WI38 (cell line): ENCODE measurements around the gene MARCHF2.
"Not testable (repeated sequence)": the region's sequence is repeated elsewhere in the genome, so short reads cannot be mapped to it uniquely, and the experiment has no call there.

Experiments used
- H3K4me3 ChIP-seq: 2 replicates; pipeline ENCODE4 v1.5.1; 2011; ENCODE audit warnings: low read depth, mild to moderate bottlenecking, control low read depth, low read length
- TF ChIP-seq, protein P1 (sequence below): IDR thresholded peaks from 2 replicates; pipeline ENCODE4 v1.5.1; 2012; ENCODE audit warnings: low read depth, mild to moderate bottlenecking, control low read depth, low read length

Gene MARCHF2

DNA sequence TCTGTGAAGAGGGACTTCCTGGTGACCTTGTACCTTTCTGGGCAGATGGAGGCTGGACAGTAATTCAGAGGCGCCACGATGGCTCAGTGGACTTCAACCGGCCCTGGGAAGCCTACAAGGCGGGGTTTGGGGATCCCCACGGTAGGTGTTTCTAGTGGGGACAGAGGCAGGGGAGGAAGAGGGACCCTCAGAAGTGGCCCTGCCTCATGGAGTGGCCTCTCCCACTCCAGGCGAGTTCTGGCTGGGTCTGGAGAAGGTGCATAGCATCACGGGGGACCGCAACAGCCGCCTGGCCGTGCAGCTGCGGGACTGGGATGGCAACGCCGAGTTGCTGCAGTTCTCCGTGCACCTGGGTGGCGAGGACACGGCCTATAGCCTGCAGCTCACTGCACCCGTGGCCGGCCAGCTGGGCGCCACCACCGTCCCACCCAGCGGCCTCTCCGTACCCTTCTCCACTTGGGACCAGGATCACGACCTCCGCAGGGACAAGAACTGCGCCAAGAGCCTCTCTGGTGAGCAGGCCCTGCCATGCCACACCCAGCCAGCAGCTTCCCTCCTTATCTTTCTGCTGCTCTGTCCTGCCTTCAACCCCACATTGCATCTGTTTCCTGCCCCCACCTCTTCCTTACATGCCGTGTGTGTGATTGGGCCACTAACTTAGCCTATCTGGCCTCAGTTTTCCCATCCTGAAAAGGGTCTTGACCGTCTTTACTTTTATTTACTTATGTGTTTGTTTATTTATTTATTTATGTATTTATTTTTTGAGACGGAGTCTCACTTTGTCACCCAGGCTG is 41.9 kb upstream of the MARCHF2 start:
- no peak overlapping the region for H3K4me3 ChIP-seq
- TF ChIP-seq, protein P1, sequence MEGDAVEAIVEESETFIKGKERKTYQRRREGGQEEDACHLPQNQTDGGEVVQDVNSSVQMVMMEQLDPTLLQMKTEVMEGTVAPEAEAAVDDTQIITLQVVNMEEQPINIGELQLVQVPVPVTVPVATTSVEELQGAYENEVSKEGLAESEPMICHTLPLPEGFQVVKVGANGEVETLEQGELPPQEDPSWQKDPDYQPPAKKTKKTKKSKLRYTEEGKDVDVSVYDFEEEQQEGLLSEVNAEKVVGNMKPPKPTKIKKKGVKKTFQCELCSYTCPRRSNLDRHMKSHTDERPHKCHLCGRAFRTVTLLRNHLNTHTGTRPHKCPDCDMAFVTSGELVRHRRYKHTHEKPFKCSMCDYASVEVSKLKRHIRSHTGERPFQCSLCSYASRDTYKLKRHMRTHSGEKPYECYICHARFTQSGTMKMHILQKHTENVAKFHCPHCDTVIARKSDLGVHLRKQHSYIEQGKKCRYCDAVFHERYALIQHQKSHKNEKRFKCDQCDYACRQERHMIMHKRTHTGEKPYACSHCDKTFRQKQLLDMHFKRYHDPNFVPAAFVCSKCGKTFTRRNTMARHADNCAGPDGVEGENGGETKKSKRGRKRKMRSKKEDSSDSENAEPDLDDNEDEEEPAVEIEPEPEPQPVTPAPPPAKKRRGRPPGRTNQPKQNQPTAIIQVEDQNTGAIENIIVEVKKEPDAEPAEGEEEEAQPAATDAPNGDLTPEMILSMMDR, result no peak

DNA sequence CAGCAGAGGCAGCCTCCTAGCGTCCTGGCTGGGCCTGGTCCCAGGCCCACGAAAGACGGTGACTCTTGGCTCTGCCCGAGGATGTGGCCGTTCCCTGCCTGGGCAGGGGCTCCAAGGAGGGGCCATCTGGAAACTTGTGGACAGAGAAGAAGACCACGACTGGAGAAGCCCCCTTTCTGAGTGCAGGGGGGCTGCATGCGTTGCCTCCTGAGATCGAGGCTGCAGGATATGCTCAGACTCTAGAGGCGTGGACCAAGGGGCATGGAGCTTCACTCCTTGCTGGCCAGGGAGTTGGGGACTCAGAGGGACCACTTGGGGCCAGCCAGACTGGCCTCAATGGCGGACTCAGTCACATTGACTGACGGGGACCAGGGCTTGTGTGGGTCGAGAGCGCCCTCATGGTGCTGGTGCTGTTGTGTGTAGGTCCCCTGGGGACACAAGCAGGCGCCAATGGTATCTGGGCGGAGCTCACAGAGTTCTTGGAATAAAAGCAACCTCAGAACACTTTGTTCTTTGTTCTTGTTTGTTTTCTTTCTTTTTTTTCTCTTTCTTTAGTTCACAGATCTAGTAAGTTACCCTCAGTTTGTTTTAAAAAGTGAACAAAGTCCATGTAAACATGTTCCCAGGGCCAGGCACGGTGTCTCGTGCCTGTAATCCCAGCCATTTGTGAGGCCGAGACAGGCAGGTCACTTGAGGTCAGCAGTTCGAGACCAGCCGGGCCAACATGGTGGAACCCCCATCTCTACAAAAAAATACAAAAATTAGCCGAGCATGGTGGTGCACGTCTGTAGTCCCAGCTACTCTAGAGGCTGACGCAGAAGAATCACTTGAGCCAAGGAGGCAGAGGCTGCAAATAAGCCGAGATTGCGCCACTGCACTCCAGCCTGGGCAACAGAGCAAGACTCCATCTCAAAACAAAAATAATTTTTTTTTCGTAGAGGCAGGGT is 39.0 kb upstream of the MARCHF2 start:
- no peak overlapping the region for H3K4me3 ChIP-seq
- TF ChIP-seq, protein P1, result no peak

DNA sequence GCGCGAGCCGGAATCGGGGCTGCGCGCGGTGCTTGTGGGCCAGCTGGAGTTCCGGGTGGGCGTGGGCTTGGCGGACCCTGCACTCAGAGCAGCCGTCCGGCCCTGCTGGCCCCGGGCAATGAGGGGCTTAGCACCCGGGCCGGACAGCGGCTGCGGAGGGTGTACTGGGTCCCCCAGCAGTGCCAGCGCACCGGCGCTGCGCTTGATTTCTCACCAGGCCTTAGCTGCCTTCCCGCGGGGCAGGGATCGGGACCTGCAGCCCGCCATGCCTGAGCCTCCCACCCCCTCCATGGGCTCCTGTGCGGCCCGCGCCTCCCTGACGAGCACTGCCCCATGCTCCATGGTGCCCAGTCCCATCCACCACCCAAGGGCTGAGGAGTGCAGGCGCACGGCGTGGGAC is 37.3 kb upstream of the MARCHF2 start:
- H3K4me3 ChIP-seq, result not testable (repeated sequence)

DNA sequence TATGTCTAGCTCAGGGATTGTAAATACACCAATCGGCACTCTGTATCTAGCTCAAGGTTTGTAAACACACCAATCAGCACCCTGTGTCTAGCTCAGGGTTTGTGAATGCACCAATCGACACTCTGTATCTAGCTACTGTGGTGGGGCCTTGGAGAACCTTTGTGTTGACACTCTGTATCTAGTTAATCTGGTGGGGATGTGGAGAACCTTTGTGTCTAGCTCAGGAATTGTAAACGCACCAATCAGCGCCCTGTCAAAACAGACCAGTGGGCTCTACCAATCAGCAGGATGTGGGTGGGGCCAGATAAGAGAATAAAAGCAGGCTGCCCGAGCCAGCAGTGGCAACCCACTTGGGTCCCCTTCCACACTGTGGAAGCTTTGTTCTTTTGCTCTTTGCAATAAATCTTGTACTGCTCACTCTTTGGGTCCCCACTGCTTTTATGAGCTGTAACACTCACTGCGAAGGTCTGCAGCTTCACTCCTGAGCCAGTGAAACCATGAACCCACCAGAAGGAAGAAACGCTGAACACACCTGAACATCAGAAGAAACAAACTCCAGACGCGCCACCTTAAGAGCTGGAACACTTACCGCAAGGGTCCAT is 36.6 kb upstream of the MARCHF2 start:
- not testable (repeated sequence) for H3K4me3 ChIP-seq

DNA sequence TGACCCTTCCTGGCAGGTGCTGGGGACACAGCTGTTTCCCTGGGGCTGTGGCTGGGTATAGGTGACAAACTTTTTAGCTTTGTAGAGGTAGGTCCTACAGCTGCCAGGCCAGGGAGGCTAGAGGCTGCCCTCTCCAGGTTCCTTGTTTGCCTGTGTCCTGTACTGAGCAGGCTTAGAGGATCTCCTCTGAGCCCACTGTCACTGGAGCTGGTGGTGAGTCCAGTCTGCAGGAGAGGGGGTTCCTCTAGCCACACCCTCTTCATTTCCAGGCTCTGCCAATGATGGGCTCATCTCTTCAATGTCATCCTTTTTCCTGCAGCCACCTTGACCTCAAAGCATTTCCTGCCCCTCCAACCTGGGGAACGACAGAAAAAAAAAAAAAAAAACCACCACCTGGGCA is 35.5 kb upstream of the MARCHF2 start:
- TF ChIP-seq, protein P1, result no peak
- no peak overlapping the region for H3K4me3 ChIP-seq

DNA sequence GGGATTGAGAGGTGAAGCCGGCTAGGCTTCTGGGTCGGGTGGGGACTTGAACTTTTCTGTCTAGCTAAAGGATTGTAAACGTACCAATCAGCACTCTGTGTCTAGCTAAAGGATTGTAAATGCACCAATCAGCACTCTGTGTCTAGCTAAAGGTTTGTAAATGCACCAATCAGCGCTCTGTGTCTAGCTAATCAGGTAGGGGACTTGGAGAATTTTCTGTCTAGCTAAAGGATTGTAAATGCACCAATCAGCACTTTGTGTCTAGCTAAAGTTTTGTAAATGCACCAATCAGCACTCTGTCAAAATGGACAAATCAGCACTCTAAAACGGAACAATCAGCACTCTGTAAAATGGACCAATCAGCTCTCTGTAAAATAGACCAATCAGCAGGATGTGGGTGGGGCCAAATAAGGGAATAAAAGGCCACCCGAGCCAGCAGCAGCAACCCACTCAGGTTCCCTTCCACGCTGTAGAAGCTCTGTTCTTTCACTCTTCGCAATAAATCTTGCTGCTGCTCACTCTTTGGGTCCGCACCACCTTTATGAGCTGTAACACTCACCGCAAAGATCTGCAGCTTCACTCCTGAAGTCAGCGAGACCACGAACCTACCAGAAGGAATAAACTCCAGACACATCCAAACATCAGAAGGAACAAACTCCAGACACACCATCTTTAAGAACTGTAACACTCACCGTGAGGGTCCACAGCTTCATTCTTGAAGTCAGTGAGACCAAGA is 33.8 kb upstream of the MARCHF2 start:
- H3K4me3 ChIP-seq, result not testable (repeated sequence)

DNA sequence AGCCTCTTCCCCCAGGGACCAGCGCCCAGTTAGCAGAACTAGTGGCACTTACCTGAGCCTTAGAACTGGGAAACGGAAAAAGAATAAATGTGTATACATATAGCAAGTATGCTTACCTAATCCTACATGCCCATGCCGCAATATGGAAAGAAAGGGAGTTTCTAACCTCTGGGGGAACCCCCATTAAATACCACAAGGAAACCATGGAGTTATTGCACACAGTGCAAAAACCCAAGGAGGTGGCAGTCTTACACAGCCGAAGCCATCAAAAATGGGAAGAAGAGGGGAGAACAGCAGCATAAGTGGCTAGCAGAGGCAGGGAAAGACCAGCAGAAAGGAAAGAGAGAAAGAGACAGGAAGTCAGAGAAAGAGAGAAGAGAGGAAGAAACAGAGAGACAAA is 28.5 kb upstream of the MARCHF2 start:
- H3K4me3 ChIP-seq, result not testable (repeated sequence)

DNA sequence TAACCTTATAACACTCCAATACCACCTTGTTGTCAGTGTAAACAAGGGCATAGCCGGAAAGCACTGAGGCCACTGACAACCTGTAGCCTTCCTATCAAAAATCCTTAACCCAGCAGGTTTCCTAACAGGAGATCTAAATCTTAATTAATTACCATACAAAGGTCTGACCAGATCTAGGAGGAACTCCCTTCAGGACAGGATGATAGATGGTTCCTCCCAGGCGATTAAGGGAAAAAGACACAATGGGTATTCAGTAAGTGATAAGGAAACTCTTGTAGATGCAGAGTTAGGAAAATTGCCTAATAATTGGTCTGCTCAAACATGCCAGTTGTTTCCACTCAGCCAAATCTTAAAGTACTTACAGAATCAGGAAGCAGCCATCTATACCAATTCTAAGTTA is 28.0 kb upstream of the MARCHF2 start:
- not testable (repeated sequence) for H3K4me3 ChIP-seq

DNA sequence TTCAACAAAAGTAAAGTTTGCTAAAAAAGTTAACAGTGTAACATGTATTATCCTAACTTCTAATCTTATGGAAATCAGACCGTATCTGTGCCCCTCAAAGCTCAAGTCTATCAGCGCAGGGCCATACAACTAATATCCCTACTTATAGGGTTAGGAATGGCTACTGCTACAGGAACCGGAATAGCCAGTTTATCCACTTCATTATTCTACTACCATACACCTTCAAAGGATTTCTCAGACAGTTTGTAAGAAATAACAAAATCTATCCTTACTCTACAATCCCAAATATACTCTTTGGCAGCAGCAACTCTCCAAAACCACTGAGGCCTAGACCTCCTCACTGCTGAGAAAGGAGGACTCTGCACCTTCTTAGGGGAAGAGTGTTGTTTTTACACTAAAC is 27.5 kb upstream of the MARCHF2 start:
- not testable (repeated sequence) for H3K4me3 ChIP-seq

DNA sequence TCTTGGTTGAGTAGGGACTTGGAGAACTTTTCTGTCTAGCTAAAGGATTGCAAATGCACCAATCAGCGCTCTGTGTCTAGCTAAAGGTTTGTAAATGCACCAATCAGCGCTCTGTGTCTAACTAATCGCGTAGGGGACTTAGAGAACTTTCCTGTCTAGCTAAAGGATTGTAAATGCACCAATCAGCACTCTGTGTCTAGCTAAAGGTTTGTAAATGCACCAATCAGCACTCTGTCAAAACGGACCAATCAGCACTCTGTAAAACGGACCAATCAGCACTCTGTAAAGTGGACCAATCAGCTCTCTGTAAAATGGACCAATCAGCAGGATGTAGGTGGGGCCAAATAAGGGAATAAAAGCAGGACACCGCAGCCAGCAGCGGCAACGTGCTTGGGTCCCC is 26.7 kb upstream of the MARCHF2 start:
- H3K4me3 ChIP-seq, result not testable (repeated sequence)
